ENCODE measurements around the gene MYH16.
"Not testable (repeated sequence)": the region's sequence is repeated elsewhere in the genome, so short reads cannot be mapped to it uniquely, and the experiment has no call there.

MYH16 gene

GRCh38 chr7:99260395-99260794, 12.2 kb upstream of the MYH16 start:
- DNase-seq, result no peak

GRCh38 chr7:99261646-99262045, 11.0 kb upstream of the MYH16 start:
- DNase-seq, result no peak

- DNase-seq, result no peak
These were observed 6.7 kb upstream of the MYH16 start for GRCh38 chr7:99265848-99266480.

- no peak for DNase-seq
These were observed 5.2 kb upstream of the MYH16 start for GRCh38 chr7:99267481-99267840.

GRCh38 chr7:99267841-99268576, 4.6 kb upstream of the MYH16 start:
- DNase-seq, result no peak

GRCh38 chr7:99268577-99268908, 4.1 kb upstream of the MYH16 start:
- no peak for DNase-seq

- no peak for DNase-seq
These were observed 1.9 kb upstream of the MYH16 start for GRCh38 chr7:99270702-99271101.

- not testable (repeated sequence) for DNase-seq
These were observed 922 bp downstream of the MYH16 start for GRCh38 chr7:99273561-99273960.

GRCh38 chr7:99274908-99275307, 2.3 kb downstream of the MYH16 start:
- not testable (repeated sequence) for DNase-seq

- no peak for DNase-seq
These were observed 2.9 kb downstream of the MYH16 start for GRCh38 chr7:99275496-99275895.

- no peak for DNase-seq
These were observed 5.5 kb downstream of the MYH16 start for GRCh38 chr7:99278180-99278579.

- not testable (repeated sequence) for DNase-seq
These were observed 11.5 kb downstream of the MYH16 start for GRCh38 chr7:99284165-99284564.

- DNase-seq, result no peak
These were observed 15.3 kb downstream of the MYH16 start for GRCh38 chr7:99287779-99288534.

GRCh38 chr7:99289185-99289584, 16.5 kb downstream of the MYH16 start:
- no peak for DNase-seq

GRCh38 chr7:99290148-99290547, 17.5 kb downstream of the MYH16 start:
- DNase-seq, result not testable (repeated sequence)

GRCh38 chr7:99290980-99291607, 18.5 kb downstream of the MYH16 start:
- no peak for DNase-seq

GRCh38 chr7:99292127-99292526, 19.5 kb downstream of the MYH16 start:
- DNase-seq, result no peak

- DNase-seq, result no peak
These were observed 20.5 kb downstream of the MYH16 start for GRCh38 chr7:99293167-99293566.

GRCh38 chr7:99293650-99294049, 21.0 kb downstream of the MYH16 start:
- DNase-seq, result no peak

GRCh38 chr7:99296471-99296870, 23.8 kb downstream of the MYH16 start:
- no peak for DNase-seq

GRCh38 chr7:99301496-99301895, 28.9 kb downstream of the MYH16 start:
- no peak for DNase-seq

- DNase-seq, result no peak
These were observed 33.0 kb downstream of the MYH16 start for GRCh38 chr7:99305473-99306260.

Measured in KG1 (cell line).